HG02852 (cell line): ENCODE data around the gene NPFFR1.
"Not testable (repeated sequence)": the region's sequence is repeated elsewhere in the genome, so short reads cannot be mapped to it uniquely, and the experiment has no call there.

Experiments used
- ATAC-seq: cut with Tn5 transposase; IDR thresholded peaks from one replicate; pipeline ENCODE4 v1.9.1; 2021; ENCODE audit warnings: mild to moderate bottlenecking, moderate library complexity; ENCODE audit not compliant: unreplicated experiment

Gene NPFFR1

GRCh38 chr10:70228491-70228890, 55.3 kb downstream of the NPFFR1 start:
- no peak for ATAC-seq

GRCh38 chr10:70227548-70228320, 56.1 kb downstream of the NPFFR1 start:
- ATAC-seq: no peak

GRCh38 chr10:70223728-70224127, 60.1 kb downstream of the NPFFR1 start:
- no peak for ATAC-seq

- not testable (repeated sequence) for ATAC-seq
These were observed 60.9 kb downstream of the NPFFR1 start for GRCh38 chr10:70222811-70223447.

GRCh38 chr10:70222340-70222794, 61.4 kb downstream of the NPFFR1 start:
- no peak for ATAC-seq

- ATAC-seq: no peak
These were observed 62.8 kb downstream of the NPFFR1 start for GRCh38 chr10:70221030-70221429.

GRCh38 chr10:70212879-70213278, 70.9 kb downstream of the NPFFR1 start:
- ATAC-seq: no peak

- ATAC-seq: no peak
These were observed 71.5 kb downstream of the NPFFR1 start for GRCh38 chr10:70212277-70212676.

GRCh38 chr10:70206762-70207161, 77.0 kb downstream of the NPFFR1 start:
- ATAC-seq: no peak

GRCh38 chr10:70201105-70201504, 82.7 kb downstream of the NPFFR1 start:
- ATAC-seq: no peak

- no peak for ATAC-seq
These were observed 84.9 kb downstream of the NPFFR1 start for GRCh38 chr10:70198696-70199466.
